ENCODE data around the gene ERP44.

Gene ERP44

GRCh38 chr9:100020121-100020795, 78.5 kb downstream of the ERP44 start:
- Histone ChIP-seq H3K4me3 (replicated peaks; ENCODE audit: insufficient read depth, low read length) (no peak overlapping the region), H3K27ac (replicated peaks) (no peak overlapping the region), H3K27me3 (ENCODE audit: insufficient read depth, poor library complexity, severe bottlenecking) (no peaks in the 10 kb centered on the region)
- TF ChIP-seq CTCF (IDR thresholded peaks at IDR 0.05; ENCODE audit: insufficient read depth, low read length): no peak
- TF ChIP-seq GABPA (IDR thresholded peaks at IDR 0.05; ENCODE audit: low read depth): no peak
- no peak for TF ChIP-seq SPI1 (IDR thresholded peaks at IDR 0.05; ENCODE audit: borderline replicate concordance, low read depth)
- TF ChIP-seq REST (IDR thresholded peaks at IDR 0.05; ENCODE audit: insufficient replicate concordance, low read depth): no peak
- no peak for TF ChIP-seq POLR2AphosphoS5 (IDR thresholded peaks at IDR 0.05; ENCODE audit: low read depth)
- DNase-seq (ENCODE audit: low read depth in 1 of 2, low spot score in 1 of 2): no peak

- TF ChIP-seq SPI1 (IDR thresholded peaks at IDR 0.05; ENCODE audit: borderline replicate concordance, low read depth) (no peak), REST (IDR thresholded peaks at IDR 0.05; ENCODE audit: insufficient replicate concordance, low read depth) (no peak), GABPA (IDR thresholded peaks at IDR 0.05; ENCODE audit: low read depth) (no peak), CTCF (IDR thresholded peaks at IDR 0.05; ENCODE audit: insufficient read depth, low read length) (no peak), POLR2AphosphoS5 (IDR thresholded peaks at IDR 0.05; ENCODE audit: low read depth) (no peak)
- Histone ChIP-seq H3K4me3 (replicated peaks; ENCODE audit: insufficient read depth, low read length) (no peak overlapping the region), H3K27ac (replicated peaks) (no peak overlapping the region), H3K27me3 (ENCODE audit: insufficient read depth, poor library complexity, severe bottlenecking) (no peaks in the 10 kb centered on the region)
- no peak for DNase-seq (ENCODE audit: low read depth in 1 of 2, low spot score in 1 of 2)
These were observed 79.3 kb downstream of the ERP44 start for GRCh38 chr9:100019541-100019940.

GRCh38 chr9:100014846-100015245, 84.0 kb downstream of the ERP44 start:
- TF ChIP-seq POLR2AphosphoS5 (IDR thresholded peaks at IDR 0.05; ENCODE audit: low read depth) (no peak), GABPA (IDR thresholded peaks at IDR 0.05; ENCODE audit: low read depth) (no peak), CTCF (IDR thresholded peaks at IDR 0.05; ENCODE audit: insufficient read depth, low read length) (no peak), REST (IDR thresholded peaks at IDR 0.05; ENCODE audit: insufficient replicate concordance, low read depth) (no peak), SPI1 (IDR thresholded peaks at IDR 0.05; ENCODE audit: borderline replicate concordance, low read depth) (no peak)
- DNase-seq (ENCODE audit: low read depth in 1 of 2, low spot score in 1 of 2): no peak

More at GRCh38 chr9:100014846-100015245, 84.0 kb downstream of the ERP44 start:
- Histone ChIP-seq H3K4me3 (replicated peaks; ENCODE audit: insufficient read depth, low read length) (no peak overlapping the region), H3K27ac (replicated peaks) (no peak overlapping the region), H3K27me3 (ENCODE audit: insufficient read depth, poor library complexity, severe bottlenecking) (no peaks in the 10 kb centered on the region)
